ENCODE measurements around the gene PPP6R2.

DNA sequence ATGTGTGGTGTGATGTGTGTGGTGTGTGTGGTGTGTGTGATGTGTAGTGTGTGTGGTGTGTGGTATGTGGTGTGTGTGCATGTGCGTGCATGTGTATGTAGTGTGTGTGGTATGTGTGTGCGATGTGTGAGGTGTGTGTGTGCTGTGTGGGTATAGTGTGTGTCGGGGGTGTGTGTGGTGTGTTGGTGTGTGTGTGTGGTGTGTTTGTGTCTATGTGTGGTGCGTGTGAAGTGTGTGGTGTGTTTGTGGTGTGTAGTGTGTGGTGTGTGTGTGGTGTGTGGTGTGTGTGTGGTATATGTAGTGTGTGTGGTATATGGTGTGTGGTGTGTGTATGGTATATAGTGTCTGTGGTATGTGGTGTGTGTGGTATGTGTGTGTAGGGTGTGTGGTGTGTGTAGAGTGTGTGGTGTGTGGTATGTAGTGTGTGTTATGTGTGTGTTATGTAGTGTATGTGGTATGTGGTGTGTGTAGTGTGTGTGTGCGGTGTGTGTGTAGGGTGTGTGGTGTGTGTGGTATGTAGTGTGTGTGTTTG, 5.0 kb upstream of the PPP6R2 start:
- TF ChIP-seq, protein P1, sequence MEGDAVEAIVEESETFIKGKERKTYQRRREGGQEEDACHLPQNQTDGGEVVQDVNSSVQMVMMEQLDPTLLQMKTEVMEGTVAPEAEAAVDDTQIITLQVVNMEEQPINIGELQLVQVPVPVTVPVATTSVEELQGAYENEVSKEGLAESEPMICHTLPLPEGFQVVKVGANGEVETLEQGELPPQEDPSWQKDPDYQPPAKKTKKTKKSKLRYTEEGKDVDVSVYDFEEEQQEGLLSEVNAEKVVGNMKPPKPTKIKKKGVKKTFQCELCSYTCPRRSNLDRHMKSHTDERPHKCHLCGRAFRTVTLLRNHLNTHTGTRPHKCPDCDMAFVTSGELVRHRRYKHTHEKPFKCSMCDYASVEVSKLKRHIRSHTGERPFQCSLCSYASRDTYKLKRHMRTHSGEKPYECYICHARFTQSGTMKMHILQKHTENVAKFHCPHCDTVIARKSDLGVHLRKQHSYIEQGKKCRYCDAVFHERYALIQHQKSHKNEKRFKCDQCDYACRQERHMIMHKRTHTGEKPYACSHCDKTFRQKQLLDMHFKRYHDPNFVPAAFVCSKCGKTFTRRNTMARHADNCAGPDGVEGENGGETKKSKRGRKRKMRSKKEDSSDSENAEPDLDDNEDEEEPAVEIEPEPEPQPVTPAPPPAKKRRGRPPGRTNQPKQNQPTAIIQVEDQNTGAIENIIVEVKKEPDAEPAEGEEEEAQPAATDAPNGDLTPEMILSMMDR (conservative IDR thresholded peaks at IDR 0.05), result no peak
- TF ChIP-seq EZH2 (IDR thresholded peaks at IDR 0.05; ENCODE audit: low read depth), result no peak
